Esophagus muscularis mucosa (tissue), 4 donors: ENCODE measurements around the gene ZPR1. TPM values are rescaled to one million over a fixed set of nuclear protein-coding genes. Genes with fewer than 3 reads are reported as not detected.

Source experiments
- DNase-seq: peaks from one replicate; pipeline ENCODE4 v3.0.0-alpha.2; 2017; ENCODE audit errors: extremely low spot score
- H3K27ac ChIP-seq, 4 donors: fragments of 200-600 bp; sonication (generic); replicated peaks in 1 of 4; 1 replicate in 3 of 4; 2 replicates in 1 of 4; pipeline ENCODE4 v1.5.1; 2016 to 2019; ENCODE audit warnings: mild to moderate bottlenecking in 1 of 4
- H3K27me3 ChIP-seq, 4 donors: fragments of 200-600 bp; sonication (generic); one replicate each; pipeline versions ENCODE4 v1.5.1 to v1.6.0; 2016 to 2019
- H3K36me3 ChIP-seq, 4 donors: fragments of 200-600 bp; sonication (generic); one replicate each; pipeline ENCODE4 v1.5.1; 2016 to 2019
- H3K4me1 ChIP-seq, 4 donors: fragments of 200-600 bp; sonication (generic); one replicate each; pipeline ENCODE4 v1.5.1; 2016 to 2019
- H3K4me3 ChIP-seq, 4 donors: fragments of 200-600 bp; sonication (generic); 1 replicate in 2 of 4; 2 replicates in 2 of 4; pipeline ENCODE4 v1.5.1; 2016 to 2019; ENCODE audit warnings: mild to moderate bottlenecking in 4 of 4, moderate library complexity in 1 of 4
- H3K9me3 ChIP-seq, 4 donors: fragments of 200-600 bp; sonication (generic); 1 replicate in 3 of 4; 2 replicates in 1 of 4; pipeline ENCODE4 v1.5.1; 2016 to 2019
- EP300 ChIP-seq: sonication (generic); formaldehyde crosslinking; IDR thresholded peaks from one replicate; pipeline ENCODE4 v1.6.1; 2017; ENCODE audit warnings: antibody characterized with exemption
- POLR2A ChIP-seq: fragments of 450-650 bp; IDR thresholded peaks from one replicate; pipeline ENCODE4 v1.6.1; 2017; ENCODE audit warnings: antibody characterized with exemption, moderate library complexity, mild to moderate bottlenecking, low read depth
- POLR2AphosphoS5 ChIP-seq, 2 donors: sonication (generic); formaldehyde crosslinking; IDR thresholded peaks; one replicate each; pipeline ENCODE4 v1.6.1; 2017; ENCODE audit warnings: antibody characterized with exemption in 2 of 2
- WGBS: methylation state at CpG from one replicate; pipeline ENCODE4 v1.1.5; 2018; 5-methylcytosine and 5-hydroxymethylcytosine counted together
- intact Hi-C: fragments of 100-400 bp; cut with DNase I; formaldehyde crosslinking; loops from one replicate; pipeline ENCODE4 v1.15.1; 2023
- total RNA-seq, 4 donors: library from RNA; depleted of rRNA; stranded (reverse); fragments of >200 nt; gene quantifications; one replicate each; pipeline versions ENCODE4 v1.1.0 to v1.2.1, GENCODE V29; 2016
- TF ChIP-seq, protein P1 (sequence below), 3 experiments: fragments of 200-600 bp in 2 of 3; fragments of 450-650 bp in 1 of 3; sonication (generic) in 2 of 3; IDR thresholded peaks; one replicate each; pipeline ENCODE4 v1.5.1; 2017 to 2019; ENCODE audit warnings: antibody characterized with exemption in 3 of 3, mild to moderate bottlenecking in 2 of 3, moderate library complexity in 1 of 3

Gene ZPR1
- total RNA-seq, 4 donors from 2014 or later = 18.3 to 46.4 (median 34.7) TPM

DNA sequence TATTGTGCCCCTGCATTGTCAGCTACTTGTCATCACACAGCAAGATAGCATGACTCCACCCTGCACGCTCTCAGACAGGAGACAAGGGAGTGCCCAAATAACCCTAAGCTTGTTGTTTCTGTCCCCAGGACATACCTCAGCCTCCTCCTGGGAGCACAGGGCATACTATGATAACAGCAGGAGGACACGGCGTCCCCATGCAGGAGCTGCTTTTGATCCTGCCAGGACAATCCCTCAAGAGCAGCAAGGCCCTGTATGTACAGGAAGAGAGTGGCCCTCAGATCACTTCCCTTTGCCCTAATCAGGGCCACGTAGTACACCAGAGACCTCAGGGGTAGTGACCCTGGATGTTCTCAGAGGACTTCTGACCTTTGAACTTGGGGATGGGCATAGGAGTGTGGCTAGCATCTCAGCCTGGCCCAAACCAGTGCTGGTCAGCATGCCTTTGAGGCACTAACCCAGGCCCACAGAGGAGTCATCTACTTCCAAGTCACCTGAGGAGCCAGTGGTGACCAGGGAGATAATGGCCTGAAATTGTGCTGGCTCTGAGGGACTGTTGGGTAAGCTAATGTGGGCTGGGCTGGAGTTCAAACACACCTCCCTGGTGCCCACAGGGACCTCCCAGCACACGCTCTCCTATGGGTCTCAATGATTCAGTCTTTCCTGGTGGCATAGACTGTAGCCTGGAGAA, 26.1 kb upstream of the ZPR1 start:
- no peak for DNase-seq
- 92% methylated on average over 4 of the region's 5 CpGs for WGBS
- H3K27ac ChIP-seq = no peak overlapping the region

GRCh38 chr11:116813170-116813569, 25.3 kb upstream of the ZPR1 start:
- Histone ChIP-seq H3K4me3 (no peak overlapping the region), H3K4me1 (no peaks in the 10 kb centered on the region), H3K36me3 (no peaks in the 10 kb centered on the region), H3K27ac (no peak overlapping the region), H3K9me3 (no peaks in the 10 kb centered on the region), H3K27me3 (no peaks in the 10 kb centered on the region)
- DNase-seq = no peak
- 86% methylated on average over 1 of the region's 1 CpG for WGBS
- intact Hi-C loops = no loop called here
- no peak for TF ChIP-seq EP300
- no peak for TF ChIP-seq POLR2AphosphoS5 (IDR thresholded peaks at IDR 0.05)
- no peak for TF ChIP-seq POLR2A
- TF ChIP-seq, protein P1, sequence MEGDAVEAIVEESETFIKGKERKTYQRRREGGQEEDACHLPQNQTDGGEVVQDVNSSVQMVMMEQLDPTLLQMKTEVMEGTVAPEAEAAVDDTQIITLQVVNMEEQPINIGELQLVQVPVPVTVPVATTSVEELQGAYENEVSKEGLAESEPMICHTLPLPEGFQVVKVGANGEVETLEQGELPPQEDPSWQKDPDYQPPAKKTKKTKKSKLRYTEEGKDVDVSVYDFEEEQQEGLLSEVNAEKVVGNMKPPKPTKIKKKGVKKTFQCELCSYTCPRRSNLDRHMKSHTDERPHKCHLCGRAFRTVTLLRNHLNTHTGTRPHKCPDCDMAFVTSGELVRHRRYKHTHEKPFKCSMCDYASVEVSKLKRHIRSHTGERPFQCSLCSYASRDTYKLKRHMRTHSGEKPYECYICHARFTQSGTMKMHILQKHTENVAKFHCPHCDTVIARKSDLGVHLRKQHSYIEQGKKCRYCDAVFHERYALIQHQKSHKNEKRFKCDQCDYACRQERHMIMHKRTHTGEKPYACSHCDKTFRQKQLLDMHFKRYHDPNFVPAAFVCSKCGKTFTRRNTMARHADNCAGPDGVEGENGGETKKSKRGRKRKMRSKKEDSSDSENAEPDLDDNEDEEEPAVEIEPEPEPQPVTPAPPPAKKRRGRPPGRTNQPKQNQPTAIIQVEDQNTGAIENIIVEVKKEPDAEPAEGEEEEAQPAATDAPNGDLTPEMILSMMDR (IDR thresholded peaks at IDR 0.05) = no peak

More for the DNA sequence above, 26.1 kb upstream of the ZPR1 start:
- TF ChIP-seq POLR2A = no peak
- TF ChIP-seq EP300 = no peak
- intact Hi-C loops = no loop called here
- H3K4me3 ChIP-seq = no peak overlapping the region
- no peaks in the 10 kb centered on the region for H3K27me3 ChIP-seq
- H3K36me3 ChIP-seq = no peaks in the 10 kb centered on the region
- no peaks in the 10 kb centered on the region for H3K4me1 ChIP-seq
- H3K9me3 ChIP-seq = no peaks in the 10 kb centered on the region

DNA sequence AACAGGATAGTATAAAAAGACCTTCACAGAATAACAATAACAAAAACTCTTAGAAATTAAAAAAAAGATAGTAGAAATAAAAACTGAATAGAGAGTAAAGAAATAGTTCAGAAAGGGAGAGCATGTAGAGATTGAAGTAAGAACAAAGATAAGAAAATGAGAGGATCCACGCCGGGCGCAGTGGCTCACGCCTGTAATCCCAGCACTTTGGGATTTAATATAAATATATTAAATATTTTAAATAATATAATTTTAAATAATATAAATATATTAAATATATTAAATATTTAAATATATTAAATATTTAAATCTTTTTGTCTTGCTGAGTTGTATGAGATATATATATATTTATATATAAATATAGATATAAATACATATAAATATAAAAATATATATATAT, 24.3 kb upstream of the ZPR1 start:
- Histone ChIP-seq H3K36me3 (no peaks in the 10 kb centered on the region), H3K27me3 (no peaks in the 10 kb centered on the region), H3K4me3 (no peak overlapping the region), H3K9me3 (no peaks in the 10 kb centered on the region), H3K4me1 (no peaks in the 10 kb centered on the region), H3K27ac (no peak overlapping the region)
- WGBS = 85% methylated on average over 4 of the region's 4 CpGs
- TF ChIP-seq POLR2AphosphoS5 (IDR thresholded peaks at IDR 0.05) (no peak), POLR2A (no peak), EP300 (no peak)
- TF ChIP-seq, protein P1 (IDR thresholded peaks at IDR 0.05) = no peak
- intact Hi-C loops = no loop called here
- no peak for DNase-seq

GRCh38 chr11:116811194-116811593, 23.4 kb upstream of the ZPR1 start:
- Histone ChIP-seq H3K4me1 (no peaks in the 10 kb centered on the region), H3K27ac (no peak overlapping the region), H3K36me3 (no peaks in the 10 kb centered on the region), H3K9me3 (no peaks in the 10 kb centered on the region), H3K27me3 (no peaks in the 10 kb centered on the region), H3K4me3 (no peak overlapping the region)
- TF ChIP-seq POLR2AphosphoS5 (IDR thresholded peaks at IDR 0.05) (no peak), POLR2A (no peak), EP300 (no peak)
- TF ChIP-seq, protein P1 (IDR thresholded peaks at IDR 0.05) = no peak
- intact Hi-C loops = no loop called here
- no peak for DNase-seq
- 72% methylated on average over 3 of the region's 3 CpGs for WGBS

GRCh38 chr11:116808262-116809175, 20.7 kb upstream of the ZPR1 start:
- H3K4me1 ChIP-seq = no peaks in the 10 kb centered on the region
- WGBS = 83% methylated on average over 14 of the region's 14 CpGs
- H3K36me3 ChIP-seq = no peaks in the 10 kb centered on the region
- H3K27me3 ChIP-seq = no peaks in the 10 kb centered on the region
- intact Hi-C loops = no loop called here
- no peak overlapping the region for H3K4me3 ChIP-seq
- H3K27ac ChIP-seq = no peak overlapping the region
- TF ChIP-seq EP300 (no peak), POLR2A (no peak), POLR2AphosphoS5 (IDR thresholded peaks at IDR 0.05) (no peak)
- TF ChIP-seq, protein P1 (IDR thresholded peaks at IDR 0.05) = no peak
- H3K9me3 ChIP-seq = no peaks in the 10 kb centered on the region
- DNase-seq = no peak
